GM20431 (cell line): ENCODE data around the gene SORCS2.

ENCODE experiments used
- in situ Hi-C: fragments of 300-500 bp; cut with MseI, MboI; formaldehyde crosslinking; loops from one replicate; pipeline ENCODE4 v1.15.0; 2020; ENCODE audit warnings: low sequenced_read_pairs; ENCODE audit not compliant: unreplicated experiment

The SORCS2 gene

GRCh38 chr4:7428261-7429068 lies 236.1 kb downstream of the SORCS2 start:
- in situ Hi-C loops: no loop called here

- in situ Hi-C loops: no loop called here
Observed at GRCh38 chr4:7429069-7429416, 236.7 kb downstream of the SORCS2 start.

- in situ Hi-C loops: no loop called here
Observed at GRCh38 chr4:7429601-7430078, 237.3 kb downstream of the SORCS2 start.

- in situ Hi-C loops: no loop called here
Observed at GRCh38 chr4:7430368-7430964, 238.1 kb downstream of the SORCS2 start.

GRCh38 chr4:7430965-7431695 lies 238.8 kb downstream of the SORCS2 start:
- in situ Hi-C loops: no loop called here

GRCh38 chr4:7431696-7432530 lies 239.6 kb downstream of the SORCS2 start:
- in situ Hi-C loops: no loop called here

- in situ Hi-C loops: no loop called here
Observed at GRCh38 chr4:7432531-7433375, 240.4 kb downstream of the SORCS2 start.

GRCh38 chr4:7433376-7434140 lies 241.2 kb downstream of the SORCS2 start:
- in situ Hi-C loops: no loop called here

GRCh38 chr4:7434141-7434765 lies 241.9 kb downstream of the SORCS2 start:
- in situ Hi-C loops: no loop called here

GRCh38 chr4:7434766-7435150 lies 242.4 kb downstream of the SORCS2 start, which contains the start of gene PSAPL1:
TSS of gene PSAPL1 (minus strand) at chr4:7434930. CDS start at chr4:7434879, 51 bp downstream.
- in situ Hi-C loops: no loop called here

- in situ Hi-C loops: no loop called here
Observed at GRCh38 chr4:7435471-7436061, 243.2 kb downstream of the SORCS2 start.

GRCh38 chr4:7436256-7436655 lies 243.9 kb downstream of the SORCS2 start:
- in situ Hi-C loops: no loop called here

- in situ Hi-C loops: no loop called here
Observed at GRCh38 chr4:7439699-7440098, 247.4 kb downstream of the SORCS2 start.

GRCh38 chr4:7441201-7441600 lies 248.9 kb downstream of the SORCS2 start:
- in situ Hi-C loops: no loop called here

GRCh38 chr4:7442574-7443162 lies 250.3 kb downstream of the SORCS2 start:
- in situ Hi-C loops: no loop called here

- in situ Hi-C loops: no loop called here
Observed at GRCh38 chr4:7444314-7444713, 252.0 kb downstream of the SORCS2 start.

- in situ Hi-C loops: no loop called here
Observed at GRCh38 chr4:7444731-7445130, 252.4 kb downstream of the SORCS2 start.
